HCT116 (cell line): ENCODE measurements around the gene WHAMM.

Source experiments
- CEBPB ChIP-seq: IDR thresholded peaks from 2 replicates; pipeline ENCODE4 v1.6.1; 2012; ENCODE audit warnings: low read depth
- CTCF ChIP-seq, 3 experiments: fragments of 200-600 bp in 1 of 3; sonication (generic) in 1 of 3; IDR thresholded peaks in 2 of 3; conservative IDR thresholded peaks in 1 of 3; 2 replicates each; pipeline ENCODE4 v1.5.1; 2012 to 2017; ENCODE audit warnings: low read depth in 2 of 3, low read length in 2 of 3, antibody characterized with exemption in 1 of 3, borderline replicate concordance in 1 of 3, control low read depth in 1 of 3, mild to moderate bottlenecking in 1 of 3, mixed read lengths in 1 of 3, mixed run types in 1 of 3, moderate library complexity in 1 of 3; ENCODE audit not compliant: insufficient read depth in 1 of 3
- EZH2 ChIP-seq: fragments of 200-600 bp; sonication (generic); IDR thresholded peaks from 2 replicates; pipeline ENCODE4 v1.6.1; 2017; ENCODE audit warnings: antibody characterized with exemption, mixed run types
- EZH2phosphoT487 ChIP-seq: fragments of 200-600 bp; IDR thresholded peaks from 2 replicates; pipeline ENCODE4 v1.6.1; 2018; ENCODE audit warnings: antibody characterized with exemption, borderline replicate concordance
- FOSL1 ChIP-seq: IDR thresholded peaks from 2 replicates; pipeline ENCODE4 v1.6.1; 2012; ENCODE audit warnings: low read depth
- POLR2A ChIP-seq: IDR thresholded peaks from 2 replicates; pipeline ENCODE4 v1.7.0; 2011; ENCODE audit warnings: borderline replicate concordance; ENCODE audit not compliant: insufficient read depth, insufficient read length; ENCODE audit errors: extremely low read depth
- POLR2AphosphoS5 ChIP-seq: IDR thresholded peaks from 2 replicates; pipeline ENCODE4 v1.6.1; 2011; ENCODE audit warnings: mild to moderate bottlenecking, low read depth, low read length, moderate library complexity
- RAD21 ChIP-seq: IDR thresholded peaks from 2 replicates; pipeline ENCODE4 v1.6.1; 2012; ENCODE audit warnings: low read depth, mild to moderate bottlenecking
- REST ChIP-seq: IDR thresholded peaks from 2 replicates; pipeline ENCODE4 v1.6.1; 2012; ENCODE audit warnings: low read depth
- SIN3A ChIP-seq: IDR thresholded peaks from 2 replicates; pipeline ENCODE4 v1.6.1; 2012; ENCODE audit warnings: low read depth
- SP1 ChIP-seq: IDR thresholded peaks from 2 replicates; pipeline ENCODE4 v1.6.1; 2012; ENCODE audit warnings: low read depth
- SRF ChIP-seq: IDR thresholded peaks from 2 replicates; pipeline ENCODE4 v1.6.1; 2012; ENCODE audit warnings: low read depth
- YY1 ChIP-seq: IDR thresholded peaks from 2 replicates; pipeline ENCODE4 v1.6.1; 2011; ENCODE audit warnings: low read length, low read depth, moderate library complexity, mild to moderate bottlenecking; ENCODE audit not compliant: insufficient replicate concordance; ENCODE audit errors: extremely low read depth
- ZFX ChIP-seq: fragments of 450-650 bp; IDR thresholded peaks from 2 replicates; pipeline ENCODE4 v1.6.1; 2017

- TF ChIP-seq YY1 (no peak), CTCF (IDR thresholded peaks at IDR 0.05 in 2 of 3, conservative IDR thresholded peaks at IDR 0.05 in 1 of 3; ENCODE audit: borderline replicate concordance in 1 of 3, insufficient read depth in 1 of 3, low read depth in 2 of 3, low read length in 2 of 3) (no peak), SIN3A (no peak), EZH2 (no peak), SRF (no peak), POLR2AphosphoS5 (no peak), SP1 (no peak), CEBPB (no peak), POLR2A (no peak), REST (no peak), EZH2phosphoT487 (no peak), RAD21 (no peak), ZFX (no peak), FOSL1 (no peak)
These were observed 10.1 kb upstream of the WHAMM start for GRCh38 chr15:82799183-82799841.
